HCT116 (cell line): ENCODE data around the gene TPBGL. TPM values are rescaled to one million over a fixed set of nuclear protein-coding genes. Genes with fewer than 3 reads are reported as not detected.

Experiments
- ATAC-seq: fragments of 200-7000 bp; cut with Tn5 transposase; 2 replicates; pipeline ENCODE4 v1.9.1; 2020; ENCODE audit warnings: mild to moderate bottlenecking, moderate library complexity
- BruUV-seq: library from RNA; stranded (reverse); fragments of 400-500 nt; replicated peaks from 2 replicates; lab custom pipeline; 2021; lab: Mats Ljungman, UMichigan
- CTCF ChIA-PET: fragments of 300-600 bp; sonication (Branson Sonifier 250); formaldehyde crosslinking; loops from one replicate; lab custom pipeline; 2021; ENCODE audit warnings: antibody characterized with exemption; lab: Charles Lee
- POLR2A ChIA-PET: fragments of 300-600, 350-600 bp; sonication (Branson Sonifier 250); formaldehyde crosslinking; loops from one replicate; lab custom pipeline; 2021; ENCODE audit warnings: antibody characterized with exemption; lab: Charles Lee
- RAD21 ChIA-PET, 2 experiments: fragments of 300-600 bp; sonication (Branson Sonifier 250); formaldehyde crosslinking; loops; one replicate each; lab custom pipeline; 2023; ENCODE audit warnings: low total read pairs in 2 of 2; ENCODE audit not compliant: uncharacterized antibody in 2 of 2, unreplicated experiment in 2 of 2, low non-redundant PET in 1 of 2; lab: Charles Lee
- DNase-seq: peaks from one replicate; pipeline ENCODE4 v3.0.0-alpha.2; 2010; ENCODE audit warnings: low read depth, low spot score
- H2AFZ ChIP-seq: fragments of 200-600 bp; shearing (Covaris generic), sonication (generic); 2 replicates; pipeline ENCODE4 v1.6.1; 2017; ENCODE audit warnings: low read depth, mixed run types, mixed read lengths, antibody characterized with exemption, low read length; ENCODE audit not compliant: poor library complexity, severe bottlenecking
- H3K27ac ChIP-seq: 2 replicates; pipeline ENCODE4 v1.5.1; 2012; ENCODE audit warnings: low read depth, low read length
- H3K27me3 ChIP-seq: fragments of 200-600 bp; sonication (generic); 2 replicates; pipeline ENCODE4 v1.6.1; 2016; ENCODE audit warnings: mixed run types, low read length, mixed read lengths; ENCODE audit not compliant: insufficient read depth
- H3K36me3 ChIP-seq, 2 experiments: fragments of 200-500 bp in 1 of 2; fragments of 200-600 bp in 1 of 2; sonication (Bioruptor generic) in 1 of 2; sonication (generic) in 1 of 2; 2 replicates each; pipeline versions ENCODE4 v1.5.1 to v1.6.1; 2014 to 2016; ENCODE audit warnings: low read length in 2 of 2, inconsistent platforms in 1 of 2, mixed read lengths in 1 of 2, mixed run types in 1 of 2; ENCODE audit not compliant: insufficient read depth in 2 of 2, control insufficient read depth in 1 of 2
- H3K4me1 ChIP-seq, 2 experiments: fragments of 200-600 bp in 1 of 2; sonication (generic) in 1 of 2; 2 replicates each; pipeline versions ENCODE4 v1.5.1 to v1.6.1; 2012 to 2017; ENCODE audit warnings: low read length in 2 of 2, inconsistent platforms in 1 of 2, mild to moderate bottlenecking in 1 of 2, mixed read lengths in 1 of 2, mixed run types in 1 of 2, moderate library complexity in 1 of 2; ENCODE audit not compliant: insufficient read depth in 2 of 2, control insufficient read depth in 1 of 2
- H3K4me2 ChIP-seq: fragments of 200-600 bp; sonication (generic); 2 replicates; pipeline ENCODE4 v1.6.1; 2017; ENCODE audit warnings: mixed run types, low read length, mixed read lengths
- H3K4me3 ChIP-seq, 2 experiments: fragments of 200-600 bp in 1 of 2; sonication (generic) in 1 of 2; replicated peaks in 1 of 2; 2 replicates each; pipeline ENCODE4 v1.5.1; 2011 to 2016; ENCODE audit warnings: low read length in 2 of 2, control low read depth in 1 of 2, low read depth in 1 of 2, mild to moderate bottlenecking in 1 of 2, mixed read lengths in 1 of 2, mixed run types in 1 of 2
- H3K79me2 ChIP-seq: fragments of 200-600 bp; sonication (generic); 2 replicates; pipeline ENCODE4 v1.6.1; 2017; ENCODE audit warnings: mild to moderate bottlenecking, mixed run types, low read length, moderate library complexity, mixed read lengths; ENCODE audit not compliant: insufficient read depth
- H3K9ac ChIP-seq: fragments of 200-600 bp; sonication (generic); 2 replicates; pipeline ENCODE4 v1.6.1; 2016; ENCODE audit warnings: low read length, mixed read lengths
- H3K9me2 ChIP-seq: fragments of 200-600 bp; sonication (generic), shearing (Covaris generic); 2 replicates; pipeline ENCODE4 v1.6.1; 2017; ENCODE audit warnings: mixed run types, mild to moderate bottlenecking, moderate library complexity; ENCODE audit not compliant: insufficient read depth
- H3K9me3 ChIP-seq, 2 experiments: fragments of 200-500 bp in 1 of 2; fragments of 200-600 bp in 1 of 2; sonication (Bioruptor generic) in 1 of 2; sonication (generic) in 1 of 2; 2 replicates each; pipeline ENCODE4 v1.6.1; 2014 to 2017; ENCODE audit warnings: low read length in 2 of 2, mixed read lengths in 2 of 2, inconsistent platforms in 1 of 2, low read depth in 1 of 2, mild to moderate bottlenecking in 1 of 2, mixed run types in 1 of 2, moderate library complexity in 1 of 2; ENCODE audit not compliant: control insufficient read depth in 1 of 2, insufficient read depth in 1 of 2
- H4K20me1 ChIP-seq: fragments of 200-600 bp; sonication (generic), shearing (Covaris generic); 2 replicates; pipeline ENCODE4 v1.6.1; 2017; ENCODE audit warnings: mixed run types, mild to moderate bottlenecking, moderate library complexity; ENCODE audit not compliant: insufficient read depth
- ATF3 ChIP-seq: IDR thresholded peaks from 2 replicates; pipeline ENCODE4 v1.6.1; 2012
- CEBPB ChIP-seq: IDR thresholded peaks from 2 replicates; pipeline ENCODE4 v1.6.1; 2012; ENCODE audit warnings: low read depth
- CTCF ChIP-seq, 3 experiments: fragments of 200-600 bp in 1 of 3; sonication (generic) in 1 of 3; IDR thresholded peaks in 2 of 3; conservative IDR thresholded peaks in 1 of 3; 2 replicates each; pipeline ENCODE4 v1.5.1; 2012 to 2017; ENCODE audit warnings: low read depth in 2 of 3, low read length in 2 of 3, antibody characterized with exemption in 1 of 3, borderline replicate concordance in 1 of 3, control low read depth in 1 of 3, mild to moderate bottlenecking in 1 of 3, mixed read lengths in 1 of 3, mixed run types in 1 of 3, moderate library complexity in 1 of 3; ENCODE audit not compliant: insufficient read depth in 1 of 3
- ELF1 ChIP-seq: IDR thresholded peaks from 2 replicates; pipeline ENCODE4 v1.6.1; 2012; ENCODE audit warnings: low read depth, borderline replicate concordance
- EZH2 ChIP-seq: fragments of 200-600 bp; sonication (generic); IDR thresholded peaks from 2 replicates; pipeline ENCODE4 v1.6.1; 2017; ENCODE audit warnings: antibody characterized with exemption, mixed run types
- FOSL1 ChIP-seq: IDR thresholded peaks from 2 replicates; pipeline ENCODE4 v1.6.1; 2012; ENCODE audit warnings: low read depth
- RAD21 ChIP-seq: IDR thresholded peaks from 2 replicates; pipeline ENCODE4 v1.6.1; 2012; ENCODE audit warnings: low read depth, mild to moderate bottlenecking
- REST ChIP-seq: IDR thresholded peaks from 2 replicates; pipeline ENCODE4 v1.6.1; 2012; ENCODE audit warnings: low read depth
- SP1 ChIP-seq: IDR thresholded peaks from 2 replicates; pipeline ENCODE4 v1.6.1; 2012; ENCODE audit warnings: low read depth
- TCF7L2 ChIP-seq: IDR thresholded peaks from 2 replicates; pipeline ENCODE4 v1.7.0; 2011; ENCODE audit warnings: borderline replicate concordance, inconsistent platforms; ENCODE audit not compliant: insufficient read depth, insufficient read length; ENCODE audit errors: extremely low read depth
- ZBTB33 ChIP-seq: IDR thresholded peaks from 2 replicates; pipeline ENCODE4 v1.6.1; 2011; ENCODE audit warnings: mild to moderate bottlenecking, low read length, moderate library complexity; ENCODE audit not compliant: insufficient replicate concordance; ENCODE audit errors: extremely low read depth
- ZNF274 ChIP-seq: fragments of 200-500 bp; sonication (Bioruptor generic); IDR thresholded peaks from 2 replicates; pipeline ENCODE4 v1.6.1; 2014; ENCODE audit warnings: mild to moderate bottlenecking, low read depth, low read length, inconsistent platforms
- intact Hi-C: fragments of 100-400 bp; cut with micrococcal nuclease; formaldehyde crosslinking; loops from 2 replicates; pipeline ENCODE4 v1.10.0; 2022
- total RNA-seq: library from RNA; stranded (reverse); gene quantifications from one replicate; pipeline ENCODE4 v1.2.1, GENCODE V29; 2021; ENCODE audit not compliant: unreplicated experiment

Gene TPBGL
- total RNA-seq, 1 experiment from 2014 or later, result 0.12 TPM

- H4K20me1 ChIP-seq, result no peaks in the 10 kb centered on the region
- H3K9ac ChIP-seq, result no peak overlapping the region
- no TSS peak for BruUV-seq
- ChIA-PET CTCF (interaction anchor here (3.5 kb wide), 1 partner anchor 12 kb away, joined by 29 read pairs; no protein-coding TSS in a partner anchor), POLR2A (interaction anchor here (1.4 kb wide), 1 partner anchor 11 kb away, joined by 3 read pairs; no protein-coding TSS in a partner anchor), RAD21 (no interaction called here)
- H3K4me2 ChIP-seq, result no peak overlapping the region
- DNase-seq (no peak), ATAC-seq (no peak)
- H3K4me3 ChIP-seq, result no peak overlapping the region
- TF ChIP-seq SP1 (no peak), ZNF274 (no peak), FOSL1 (no peak)
- H3K36me3 ChIP-seq, result no peaks in the 10 kb centered on the region
- intact Hi-C loops, result no loop called here
- no peaks in the 10 kb centered on the region for H3K9me3 ChIP-seq
- 0 out of 2 replicates have a peak, but pooled peaks cover 3% of the 10 kb centered on the region for H3K27me3 ChIP-seq
- H3K27ac ChIP-seq, result no peak overlapping the region
- no peak overlapping the region for H2AFZ ChIP-seq
- no peaks in the 10 kb centered on the region for H3K79me2 ChIP-seq
- H3K4me1 ChIP-seq, result no peaks in the 10 kb centered on the region
- H3K9me2 ChIP-seq, result no peaks in the 10 kb centered on the region
Observed at GRCh38 chr11:75193711-75194110, 46.9 kb upstream of the TPBGL start.

GRCh38 chr11:75194147-75194546, 46.4 kb upstream of the TPBGL start:
- Histone ChIP-seq H3K27ac (no peak overlapping the region), H3K9me3 (no peaks in the 10 kb centered on the region), H3K36me3 (no peaks in the 10 kb centered on the region), H3K4me3 (no peak overlapping the region), H3K79me2 (no peaks in the 10 kb centered on the region), H3K4me1 (no peaks in the 10 kb centered on the region), H4K20me1 (no peaks in the 10 kb centered on the region), H3K9ac (no peak overlapping the region), H2AFZ (no peak overlapping the region), H3K4me2 (no peak overlapping the region), H3K27me3 (0 out of 2 replicates have a peak, but pooled peaks cover 3% of the 10 kb centered on the region), H3K9me2 (no peaks in the 10 kb centered on the region)
- intact Hi-C loops, result no loop called here
- ChIA-PET RAD21 (no interaction called here), POLR2A (interaction anchor here (1.4 kb wide), 1 partner anchor 11 kb away, joined by 3 read pairs; no protein-coding TSS in a partner anchor), CTCF (interaction anchor here (3.5 kb wide), 1 partner anchor 11 kb away, joined by 29 read pairs; no protein-coding TSS in a partner anchor)
- no TSS peak for BruUV-seq
- DNase-seq (no peak), ATAC-seq (no peak)
- TF ChIP-seq TCF7L2, result no peak
- TF ChIP-seq ELF1, result no peak
- TF ChIP-seq EZH2, result no peak
- no peak for TF ChIP-seq ATF3
- no peak for TF ChIP-seq REST
- TF ChIP-seq CTCF (IDR thresholded peaks at IDR 0.05 in 2 of 3, conservative IDR thresholded peaks at IDR 0.05 in 1 of 3; ENCODE audit: borderline replicate concordance in 1 of 3, insufficient read depth in 1 of 3, low read depth in 2 of 3, low read length in 2 of 3), result no peak
- TF ChIP-seq ZBTB33, result no peak
- TF ChIP-seq CEBPB, result no peak
- TF ChIP-seq RAD21, result no peak
